ENCODE data around the gene PTGES3. TPM values are rescaled to one million over a fixed set of nuclear protein-coding genes. Genes with fewer than 3 reads are reported as not detected.

Gene PTGES3
- total and polyA plus RNA-seq, 4 donors = 91.6 to 304 (median 206) TPM

GRCh38 chr12:56684745-56685359 is 3.2 kb downstream of the PTGES3 start:
- Histone ChIP-seq H3K4me1 (ENCODE audit: control insufficient read depth, insufficient read depth, low read length) (peaks cover 30% of the 10 kb centered on the region), H3K27ac (ENCODE audit: low read depth, low read length) (peak overlapping the region; percentile 54), H3K36me3 (ENCODE audit: control insufficient read depth, insufficient read depth, low read length) (peaks cover 21% of the 10 kb centered on the region), H3K4me3 (ENCODE audit: low read depth, low read length) (no peak overlapping the region), H3K27me3 (ENCODE audit: control insufficient read depth, insufficient read depth, low read length) (no peaks in the 10 kb centered on the region), H3K9me3 (ENCODE audit: control insufficient read depth, insufficient read depth, low read length) (no peaks in the 10 kb centered on the region)
- WGBS (ENCODE audit: insufficient coverage) = 60% methylated on average over 1 of the region's 8 CpGs
- DNase-seq (ENCODE audit: low read depth in 4 of 6, low spot score in 6 of 6) = no peak

GRCh38 chr12:56682323-56682722 is 5.8 kb downstream of the PTGES3 start:
- H3K27me3 ChIP-seq (ENCODE audit: control insufficient read depth, insufficient read depth, low read length) = no peaks in the 10 kb centered on the region
- H3K36me3 ChIP-seq (ENCODE audit: control insufficient read depth, insufficient read depth, low read length) = peaks cover 16% of the 10 kb centered on the region
- DNase-seq (ENCODE audit: low read depth in 4 of 6, low spot score in 6 of 6) = no peak
- WGBS (ENCODE audit: insufficient coverage) = 98% methylated on average over 4 of the region's 6 CpGs
- H3K4me3 ChIP-seq (ENCODE audit: low read depth, low read length) = no peak overlapping the region
- H3K27ac ChIP-seq (ENCODE audit: low read depth, low read length) = no peak overlapping the region
- peaks cover 16% of the 10 kb centered on the region for H3K4me1 ChIP-seq (ENCODE audit: control insufficient read depth, insufficient read depth, low read length)
- H3K9me3 ChIP-seq (ENCODE audit: control insufficient read depth, insufficient read depth, low read length) = no peaks in the 10 kb centered on the region

GRCh38 chr12:56679883-56680575 is 8.1 kb downstream of the PTGES3 start:
- Histone ChIP-seq H3K27ac (ENCODE audit: low read depth, low read length) (no peak overlapping the region), H3K4me3 (ENCODE audit: low read depth, low read length) (no peak overlapping the region), H3K27me3 (ENCODE audit: control insufficient read depth, insufficient read depth, low read length) (no peaks in the 10 kb centered on the region), H3K36me3 (ENCODE audit: control insufficient read depth, insufficient read depth, low read length) (peaks cover 15% of the 10 kb centered on the region), H3K4me1 (ENCODE audit: control insufficient read depth, insufficient read depth, low read length) (peaks cover 3% of the 10 kb centered on the region), H3K9me3 (ENCODE audit: control insufficient read depth, insufficient read depth, low read length) (no peaks in the 10 kb centered on the region)
- no peak for DNase-seq (ENCODE audit: low read depth in 4 of 6, low spot score in 6 of 6)
- WGBS (ENCODE audit: insufficient coverage) = 97% methylated on average over 5 of the region's 13 CpGs

- WGBS (ENCODE audit: insufficient coverage) = 95% methylated on average over 2 of the region's 2 CpGs
- no peak for DNase-seq (ENCODE audit: low read depth in 4 of 6, low spot score in 6 of 6)
- Histone ChIP-seq H3K27ac (ENCODE audit: low read depth, low read length) (no peak overlapping the region), H3K4me3 (ENCODE audit: low read depth, low read length) (no peak overlapping the region), H3K4me1 (ENCODE audit: control insufficient read depth, insufficient read depth, low read length) (no peaks in the 10 kb centered on the region), H3K9me3 (ENCODE audit: control insufficient read depth, insufficient read depth, low read length) (no peaks in the 10 kb centered on the region), H3K27me3 (ENCODE audit: control insufficient read depth, insufficient read depth, low read length) (no peaks in the 10 kb centered on the region), H3K36me3 (ENCODE audit: control insufficient read depth, insufficient read depth, low read length) (peaks cover 15% of the 10 kb centered on the region)
Measured at GRCh38 chr12:56678852-56679251, 9.2 kb downstream of the PTGES3 start.

GRCh38 chr12:56677680-56678079 is 10.4 kb downstream of the PTGES3 start:
- no peaks in the 10 kb centered on the region for H3K27me3 ChIP-seq (ENCODE audit: control insufficient read depth, insufficient read depth, low read length)
- peaks cover 11% of the 10 kb centered on the region for H3K36me3 ChIP-seq (ENCODE audit: control insufficient read depth, insufficient read depth, low read length)
- no peak overlapping the region for H3K4me3 ChIP-seq (ENCODE audit: low read depth, low read length)
- WGBS (ENCODE audit: insufficient coverage) = no CpG with 5 or more reads among the region's 1 CpG
- no peaks in the 10 kb centered on the region for H3K4me1 ChIP-seq (ENCODE audit: control insufficient read depth, insufficient read depth, low read length)
- H3K27ac ChIP-seq (ENCODE audit: low read depth, low read length) = no peak overlapping the region
- no peaks in the 10 kb centered on the region for H3K9me3 ChIP-seq (ENCODE audit: control insufficient read depth, insufficient read depth, low read length)
- no peak for DNase-seq (ENCODE audit: low read depth in 4 of 6, low spot score in 6 of 6)

- Histone ChIP-seq H3K9me3 (ENCODE audit: control insufficient read depth, insufficient read depth, low read length) (no peaks in the 10 kb centered on the region), H3K27ac (ENCODE audit: low read depth, low read length) (no peak overlapping the region), H3K27me3 (ENCODE audit: control insufficient read depth, insufficient read depth, low read length) (no peaks in the 10 kb centered on the region), H3K4me1 (ENCODE audit: control insufficient read depth, insufficient read depth, low read length) (no peaks in the 10 kb centered on the region), H3K4me3 (ENCODE audit: low read depth, low read length) (no peak overlapping the region), H3K36me3 (ENCODE audit: control insufficient read depth, insufficient read depth, low read length) (peaks cover 15% of the 10 kb centered on the region)
- no peak for DNase-seq (ENCODE audit: low read depth in 4 of 6, low spot score in 6 of 6)
- WGBS (ENCODE audit: insufficient coverage) = 94% methylated on average over 2 of the region's 11 CpGs
Measured at GRCh38 chr12:56676851-56677580, 11.1 kb downstream of the PTGES3 start.

- Histone ChIP-seq H3K4me1 (ENCODE audit: control insufficient read depth, insufficient read depth, low read length) (no peaks in the 10 kb centered on the region), H3K4me3 (ENCODE audit: low read depth, low read length) (no peak overlapping the region), H3K27me3 (ENCODE audit: control insufficient read depth, insufficient read depth, low read length) (no peaks in the 10 kb centered on the region), H3K9me3 (ENCODE audit: control insufficient read depth, insufficient read depth, low read length) (no peaks in the 10 kb centered on the region), H3K27ac (ENCODE audit: low read depth, low read length) (no peak overlapping the region), H3K36me3 (ENCODE audit: control insufficient read depth, insufficient read depth, low read length) (peaks cover 34% of the 10 kb centered on the region)
- no peak for DNase-seq (ENCODE audit: low read depth in 4 of 6, low spot score in 6 of 6)
- WGBS (ENCODE audit: insufficient coverage) = 93% methylated on average over 2 of the region's 2 CpGs
Measured at GRCh38 chr12:56671608-56672007, 16.5 kb downstream of the PTGES3 start.

- DNase-seq (ENCODE audit: low read depth in 4 of 6, low spot score in 6 of 6) = no peak
- Histone ChIP-seq H3K27me3 (ENCODE audit: control insufficient read depth, insufficient read depth, low read length) (no peaks in the 10 kb centered on the region), H3K4me1 (ENCODE audit: control insufficient read depth, insufficient read depth, low read length) (no peaks in the 10 kb centered on the region), H3K4me3 (ENCODE audit: low read depth, low read length) (no peak overlapping the region), H3K36me3 (ENCODE audit: control insufficient read depth, insufficient read depth, low read length) (peaks cover 36% of the 10 kb centered on the region), H3K9me3 (ENCODE audit: control insufficient read depth, insufficient read depth, low read length) (no peaks in the 10 kb centered on the region), H3K27ac (ENCODE audit: low read depth, low read length) (no peak overlapping the region)
- WGBS (ENCODE audit: insufficient coverage) = 94% methylated on average over 3 of the region's 4 CpGs
Measured at GRCh38 chr12:56670836-56671235, 17.2 kb downstream of the PTGES3 start.

- DNase-seq (ENCODE audit: low read depth in 4 of 6, low spot score in 6 of 6) = no peak
- Histone ChIP-seq H3K4me1 (ENCODE audit: control insufficient read depth, insufficient read depth, low read length) (no peaks in the 10 kb centered on the region), H3K9me3 (ENCODE audit: control insufficient read depth, insufficient read depth, low read length) (no peaks in the 10 kb centered on the region), H3K36me3 (ENCODE audit: control insufficient read depth, insufficient read depth, low read length) (peaks cover 44% of the 10 kb centered on the region), H3K27me3 (ENCODE audit: control insufficient read depth, insufficient read depth, low read length) (no peaks in the 10 kb centered on the region), H3K27ac (ENCODE audit: low read depth, low read length) (no peak overlapping the region), H3K4me3 (ENCODE audit: low read depth, low read length) (no peak overlapping the region)
- no CpG with 5 or more reads among the region's 2 CpGs for WGBS (ENCODE audit: insufficient coverage)
Measured at GRCh38 chr12:56668197-56668457, 20.0 kb downstream of the PTGES3 start.
